MCF 10A (cell line): ENCODE measurements around the gene MED13L. TPM values are rescaled to one million over a fixed set of nuclear protein-coding genes. Genes with fewer than 3 reads are reported as not detected.

Experiments used
- BruUV-seq: library from RNA; stranded (reverse); fragments of 400-500 nt; replicated peaks from 2 replicates; lab custom pipeline; 2021; lab: Mats Ljungman, UMichigan
- CTCF ChIA-PET: fragments of 300-600 bp; sonication (Branson Sonifier 250); formaldehyde crosslinking; extraction: SDS; loops from one replicate; lab custom pipeline; 2021; ENCODE audit warnings: antibody characterized with exemption, inconsistent platforms; lab: Yijun Ruan, JAX
- POLR2A ChIA-PET: fragments of 300-600, 350-650 bp; sonication (Branson Sonifier 250); formaldehyde crosslinking; extraction: SDS; loops from one replicate; lab custom pipeline; 2020; ENCODE audit warnings: antibody characterized with exemption, inconsistent platforms; lab: Yijun Ruan, JAX
- DNase-seq: peaks from one replicate; pipeline ENCODE4 v3.0.0-alpha.2; 2018; ENCODE audit not compliant: unreplicated experiment
- H3K27ac Mint-ChIP-seq: one replicate; pipeline ENCODE4 v1.8.0; 2022; ENCODE audit warnings: mild to moderate bottlenecking, low read depth, mixed read lengths; ENCODE audit not compliant: unreplicated experiment
- H3K27me3 Mint-ChIP-seq: one replicate; pipeline ENCODE4 v1.8.0; 2022; ENCODE audit warnings: mixed read lengths; ENCODE audit not compliant: insufficient read depth, unreplicated experiment
- H3K36me3 Mint-ChIP-seq: one replicate; pipeline ENCODE4 v1.8.0; 2022; ENCODE audit warnings: mild to moderate bottlenecking, moderate library complexity, mixed read lengths; ENCODE audit not compliant: insufficient read depth, unreplicated experiment
- H3K4me1 Mint-ChIP-seq: one replicate; pipeline ENCODE4 v1.8.0; 2022; ENCODE audit warnings: mixed read lengths; ENCODE audit not compliant: insufficient read depth, unreplicated experiment
- H3K4me3 Mint-ChIP-seq: one replicate; pipeline ENCODE4 v1.8.0; 2022; ENCODE audit warnings: mild to moderate bottlenecking, moderate library complexity, mixed read lengths; ENCODE audit not compliant: unreplicated experiment
- H3K9me3 Mint-ChIP-seq: one replicate; pipeline ENCODE4 v1.8.0; 2022; ENCODE audit warnings: mixed read lengths; ENCODE audit not compliant: unreplicated experiment
- intact Hi-C: fragments of 100-400 bp; cut with micrococcal nuclease; formaldehyde crosslinking; loops from 2 replicates; pipeline ENCODE4 v1.14.1; 2022
- total RNA-seq: library from RNA; stranded (reverse); gene quantifications from 2 replicates; pipeline ENCODE4 v1.2.3, GENCODE V29; 2022
- TF ChIP-seq, protein P1 (sequence below): fragments of 200-600 bp; IDR thresholded peaks from one replicate; pipeline ENCODE4 v1.8.0; 2022; ENCODE audit warnings: antibody characterized with exemption, mild to moderate bottlenecking; ENCODE audit not compliant: unreplicated experiment

Gene MED13L
- total RNA-seq, 1 experiment from 2014 or later, result 91.6 TPM

DNA sequence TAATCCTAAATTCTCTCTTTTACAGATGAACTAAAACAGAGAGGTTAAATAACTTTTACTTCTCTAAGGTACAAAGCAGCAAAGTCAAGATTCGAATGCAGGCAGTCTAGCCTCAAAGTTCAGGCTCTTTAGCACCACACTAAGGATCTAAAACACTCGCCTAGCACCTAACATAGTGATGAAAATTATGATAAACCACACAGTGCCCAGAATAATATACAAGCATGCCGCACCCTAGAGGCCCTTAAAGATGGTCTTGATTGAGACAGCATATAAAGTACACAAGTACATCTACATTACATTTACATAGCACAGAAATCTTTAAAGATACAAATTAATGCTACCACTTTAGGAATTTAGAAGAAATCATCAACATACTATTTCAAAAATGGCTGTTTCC lies 207.0 kb downstream of the MED13L start:
- intact Hi-C loops, result no loop called here
- Mint-ChIP-seq H3K27me3 (no peaks in the 10 kb centered on the region), H3K4me3 (no peak overlapping the region), H3K9me3 (no peaks in the 10 kb centered on the region), H3K4me1 (peaks cover 15% of the 10 kb centered on the region), H3K27ac (no peak overlapping the region), H3K36me3 (peaks cover 4% of the 10 kb centered on the region)
- ChIA-PET CTCF (interaction anchor here (0.6 to 1.2 kb wide), 3 partner anchors 22 to 165 kb away, joined by 3 to 5 read pairs (median 4); no protein-coding TSS in a partner anchor), POLR2A (interaction anchor here (1.6 kb wide), 1 partner anchor 10 kb away, joined by 3 read pairs; no protein-coding TSS in a partner anchor)
- BruUV-seq, result no TSS peak
- TF ChIP-seq, protein P1, sequence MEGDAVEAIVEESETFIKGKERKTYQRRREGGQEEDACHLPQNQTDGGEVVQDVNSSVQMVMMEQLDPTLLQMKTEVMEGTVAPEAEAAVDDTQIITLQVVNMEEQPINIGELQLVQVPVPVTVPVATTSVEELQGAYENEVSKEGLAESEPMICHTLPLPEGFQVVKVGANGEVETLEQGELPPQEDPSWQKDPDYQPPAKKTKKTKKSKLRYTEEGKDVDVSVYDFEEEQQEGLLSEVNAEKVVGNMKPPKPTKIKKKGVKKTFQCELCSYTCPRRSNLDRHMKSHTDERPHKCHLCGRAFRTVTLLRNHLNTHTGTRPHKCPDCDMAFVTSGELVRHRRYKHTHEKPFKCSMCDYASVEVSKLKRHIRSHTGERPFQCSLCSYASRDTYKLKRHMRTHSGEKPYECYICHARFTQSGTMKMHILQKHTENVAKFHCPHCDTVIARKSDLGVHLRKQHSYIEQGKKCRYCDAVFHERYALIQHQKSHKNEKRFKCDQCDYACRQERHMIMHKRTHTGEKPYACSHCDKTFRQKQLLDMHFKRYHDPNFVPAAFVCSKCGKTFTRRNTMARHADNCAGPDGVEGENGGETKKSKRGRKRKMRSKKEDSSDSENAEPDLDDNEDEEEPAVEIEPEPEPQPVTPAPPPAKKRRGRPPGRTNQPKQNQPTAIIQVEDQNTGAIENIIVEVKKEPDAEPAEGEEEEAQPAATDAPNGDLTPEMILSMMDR, result no peak
- no peak for DNase-seq

DNA sequence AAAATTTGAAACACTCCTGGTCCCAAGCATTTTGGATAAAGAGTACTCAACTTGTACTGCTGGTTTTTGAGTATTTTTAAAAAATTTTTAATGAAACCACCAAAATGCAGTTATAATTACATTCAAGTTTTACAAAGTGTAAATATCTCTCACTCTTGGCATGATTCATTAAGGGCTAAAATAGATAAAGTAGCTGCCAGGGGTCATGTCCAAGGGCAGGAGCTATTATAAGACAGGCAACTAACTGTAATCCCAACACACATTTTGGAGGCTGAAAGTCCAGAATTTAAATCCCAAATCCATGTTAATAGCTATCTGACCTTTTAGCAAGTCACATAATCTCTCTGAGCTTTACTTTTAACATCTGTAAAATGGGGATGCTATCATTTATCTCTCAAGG lies 207.6 kb downstream of the MED13L start:
- TF ChIP-seq, protein P1, result no peak
- H3K9me3 Mint-ChIP-seq, result no peaks in the 10 kb centered on the region
- H3K27ac Mint-ChIP-seq, result no peak overlapping the region
- BruUV-seq, result no TSS peak
- H3K4me3 Mint-ChIP-seq, result no peak overlapping the region
- H3K4me1 Mint-ChIP-seq, result peaks cover 20% of the 10 kb centered on the region
- intact Hi-C loops, result loop anchor here (5.0 kb wide), 1 partner anchor 72 kb away; no protein-coding TSS in a partner anchor
- ChIA-PET POLR2A (interaction anchor here (0.6 kb wide), 2 partner anchors 101 to 433 kb away, joined by 3 read pairs; no protein-coding TSS in a partner anchor), CTCF (interaction anchor here (0.6 to 1.2 kb wide), 4 partner anchors 22 to 166 kb away, joined by 3 to 5 read pairs (median 4); no protein-coding TSS in a partner anchor)
- no peaks in the 10 kb centered on the region for H3K27me3 Mint-ChIP-seq
- peaks cover 4% of the 10 kb centered on the region for H3K36me3 Mint-ChIP-seq
- DNase-seq, result no peak

DNA sequence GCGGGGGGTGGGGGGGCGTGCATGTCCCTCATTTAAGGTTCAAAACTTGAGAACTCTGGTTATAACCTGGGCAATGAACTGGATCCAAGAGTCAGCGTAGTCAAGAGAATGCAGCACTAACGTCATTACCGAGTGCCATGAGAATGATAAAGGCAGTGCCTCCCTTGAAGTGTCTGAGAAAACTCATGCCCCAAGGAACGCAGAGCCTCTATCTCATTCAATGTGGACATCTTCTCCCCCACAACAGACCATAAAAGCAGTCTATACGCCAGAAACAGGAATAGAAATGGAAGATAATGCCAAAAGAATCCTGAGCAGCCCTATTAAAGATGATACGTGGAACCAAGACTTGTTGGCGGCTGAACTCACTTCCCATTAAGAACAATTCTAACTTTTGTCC lies 208.6 kb downstream of the MED13L start:
- no TSS peak for BruUV-seq
- no peaks in the 10 kb centered on the region for H3K9me3 Mint-ChIP-seq
- ChIA-PET CTCF (interaction anchor here (0.7 to 2.0 kb wide), 4 partner anchors 13 to 53 kb away, joined by 3 to 4 read pairs (median 3); no protein-coding TSS in a partner anchor), POLR2A (interaction anchor here (1.0 kb wide), 1 partner anchor 207 kb away, joined by 6 read pairs; no protein-coding TSS in a partner anchor)
- H3K36me3 Mint-ChIP-seq, result peaks cover 4% of the 10 kb centered on the region
- TF ChIP-seq, protein P1, result no peak
- peaks cover 22% of the 10 kb centered on the region for H3K4me1 Mint-ChIP-seq
- DNase-seq, result no peak
- intact Hi-C loops, result loop anchor here (5.0 kb wide), 1 partner anchor 73 kb away; no protein-coding TSS in a partner anchor
- no peaks in the 10 kb centered on the region for H3K27me3 Mint-ChIP-seq
- H3K4me3 Mint-ChIP-seq, result no peak overlapping the region
- H3K27ac Mint-ChIP-seq, result no peak overlapping the region

DNA sequence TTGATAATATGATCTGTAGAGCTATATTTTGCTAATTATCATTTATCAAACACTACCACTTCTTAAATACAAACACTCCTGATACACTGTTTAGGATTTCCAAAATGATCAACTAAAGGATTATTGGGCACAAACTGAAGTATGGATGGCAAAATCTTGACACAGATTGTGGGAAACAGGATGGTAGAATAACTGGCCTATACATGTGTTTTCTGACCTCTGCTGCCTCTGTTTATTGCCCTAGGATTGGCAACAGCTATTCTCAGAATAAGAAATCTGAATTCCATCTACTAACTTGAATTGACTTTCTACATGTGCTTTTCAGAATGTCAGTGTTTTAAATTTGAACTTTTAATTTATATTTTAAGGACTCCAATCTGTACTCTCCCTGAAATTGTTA lies 209.1 kb downstream of the MED13L start:
- ChIA-PET POLR2A (interaction anchor here (1.0 to 1.8 kb wide), 3 partner anchors 9 to 53 kb away, joined by 4 to 6 read pairs (median 4); no protein-coding TSS in a partner anchor), CTCF (interaction anchor here (1.1 to 2.0 kb wide), 6 partner anchors 11 to 73 kb away, joined by 3 to 11 read pairs (median 4); no protein-coding TSS in a partner anchor)
- H3K4me1 Mint-ChIP-seq, result peaks cover 22% of the 10 kb centered on the region
- DNase-seq, result no peak
- BruUV-seq, result no TSS peak
- intact Hi-C loops, result loop anchor here (5.0 kb wide), 1 partner anchor 74 kb away; no protein-coding TSS in a partner anchor
- H3K9me3 Mint-ChIP-seq, result no peaks in the 10 kb centered on the region
- H3K27ac Mint-ChIP-seq, result no peak overlapping the region
- no peak overlapping the region for H3K4me3 Mint-ChIP-seq
- TF ChIP-seq, protein P1, result no peak
- no peaks in the 10 kb centered on the region for H3K27me3 Mint-ChIP-seq
- peaks cover 4% of the 10 kb centered on the region for H3K36me3 Mint-ChIP-seq
